Measurements from ENCODE around the gene SLC47A2.

Gene SLC47A2

GRCh38 chr17:19664821-19665181 lies 51.6 kb downstream of the SLC47A2 start:
- no peak for FAIRE-seq

GRCh38 chr17:19664136-19664820 lies 52.1 kb downstream of the SLC47A2 start:
- no peak for FAIRE-seq

GRCh38 chr17:19663097-19663496 lies 53.3 kb downstream of the SLC47A2 start:
- no peak for FAIRE-seq

GRCh38 chr17:19661121-19661520 lies 55.3 kb downstream of the SLC47A2 start:
- FAIRE-seq = no peak

- FAIRE-seq = no peak
Measured at GRCh38 chr17:19660219-19660870, 56.0 kb downstream of the SLC47A2 start.

- FAIRE-seq = no peak
Measured at GRCh38 chr17:19659366-19660177, 56.8 kb downstream of the SLC47A2 start.

GRCh38 chr17:19656851-19657581 lies 59.4 kb downstream of the SLC47A2 start:
- FAIRE-seq = no peak

GRCh38 chr17:19656336-19656735 lies 60.0 kb downstream of the SLC47A2 start:
- FAIRE-seq = no peak

GRCh38 chr17:19654896-19655295 lies 61.5 kb downstream of the SLC47A2 start:
- no peak for FAIRE-seq

- no peak for FAIRE-seq
Measured at GRCh38 chr17:19654342-19654886, 62.0 kb downstream of the SLC47A2 start.

GRCh38 chr17:19652595-19652994 lies 63.8 kb downstream of the SLC47A2 start:
- FAIRE-seq = no peak

GRCh38 chr17:19651451-19652238 lies 64.7 kb downstream of the SLC47A2 start:
- no peak for FAIRE-seq

- FAIRE-seq = no peak
Measured at GRCh38 chr17:19650826-19651225, 65.6 kb downstream of the SLC47A2 start.

- no peak for FAIRE-seq
Measured at GRCh38 chr17:19649274-19649541, 67.2 kb downstream of the SLC47A2 start.

GRCh38 chr17:19648475-19649273 lies 67.7 kb downstream of the SLC47A2 start, which contains the start of gene ALDH3A2:
Gene ALDH3A2 (plus strand): TSS chr17:19648751. CDS start chr17:19648972, 221 bp downstream.
- FAIRE-seq = no peak

GRCh38 chr17:19647697-19648474 lies 68.5 kb downstream of the SLC47A2 start:
- no peak for FAIRE-seq

GRCh38 chr17:19646788-19647696 lies 69.3 kb downstream of the SLC47A2 start:
- FAIRE-seq = no peak

GRCh38 chr17:19645734-19646201 lies 70.6 kb downstream of the SLC47A2 start:
- no peak for FAIRE-seq

Measured in colon (tissue), 2 donors.